Measurements from ENCODE around the gene POLDIP3.
"Not testable (repeated sequence)": the region's sequence is repeated elsewhere in the genome, so short reads cannot be mapped to it uniquely, and the experiment has no call there.

POLDIP3 gene

GRCh38 chr22:42548597-42549330, 65.9 kb downstream of the POLDIP3 start:
- Mint-ChIP-seq H3K27me3 (no peaks in the 10 kb centered on the region), H3K27ac (no peak overlapping the region), H3K36me3 (ENCODE audit: low read depth) (no peaks in the 10 kb centered on the region), H3K4me3 (no peak overlapping the region), H3K9me3 (no peaks in the 10 kb centered on the region), H3K4me1 (ENCODE audit: low read depth) (peaks cover 23% of the 10 kb centered on the region)

- H3K4me3 Mint-ChIP-seq; H3K27me3 Mint-ChIP-seq; H3K27ac Mint-ChIP-seq; H3K36me3 Mint-ChIP-seq (ENCODE audit: low read depth); H3K9me3 Mint-ChIP-seq: not testable (repeated sequence)
- peaks cover 20% of the 10 kb centered on the region for H3K4me1 Mint-ChIP-seq (ENCODE audit: low read depth)
These were observed 66.6 kb downstream of the POLDIP3 start for GRCh38 chr22:42548126-42548525.

- Mint-ChIP-seq H3K27me3 (no peaks in the 10 kb centered on the region), H3K36me3 (ENCODE audit: low read depth) (no peaks in the 10 kb centered on the region), H3K4me3 (no peak overlapping the region), H3K9me3 (no peaks in the 10 kb centered on the region), H3K4me1 (ENCODE audit: low read depth) (peaks cover 15% of the 10 kb centered on the region), H3K27ac (no peak overlapping the region)
These were observed 67.1 kb downstream of the POLDIP3 start for GRCh38 chr22:42547562-42547961.

GRCh38 chr22:42544686-42545085, 70.0 kb downstream of the POLDIP3 start:
- Mint-ChIP-seq H3K36me3 (ENCODE audit: low read depth) (no peaks in the 10 kb centered on the region), H3K27ac (no peak overlapping the region), H3K4me3 (no peak overlapping the region), H3K27me3 (no peaks in the 10 kb centered on the region), H3K9me3 (no peaks in the 10 kb centered on the region), H3K4me1 (ENCODE audit: low read depth) (no peaks in the 10 kb centered on the region)

- H3K9me3 Mint-ChIP-seq; H3K4me3 Mint-ChIP-seq; H3K27me3 Mint-ChIP-seq; H3K27ac Mint-ChIP-seq; H3K36me3 Mint-ChIP-seq (ENCODE audit: low read depth): not testable (repeated sequence)
- peaks cover 29% of the 10 kb centered on the region for H3K4me1 Mint-ChIP-seq (ENCODE audit: low read depth)
These were observed 75.4 kb downstream of the POLDIP3 start for GRCh38 chr22:42539236-42539771.

GRCh38 chr22:42537199-42537831, 77.4 kb downstream of the POLDIP3 start:
- not testable (repeated sequence) for H3K27me3 Mint-ChIP-seq; H3K9me3 Mint-ChIP-seq; H3K36me3 Mint-ChIP-seq (ENCODE audit: low read depth); H3K4me3 Mint-ChIP-seq
- H3K27ac Mint-ChIP-seq = peak overlapping the region; percentile 73
- H3K4me1 Mint-ChIP-seq (ENCODE audit: low read depth) = peaks cover 46% of the 10 kb centered on the region

- H3K27me3 Mint-ChIP-seq; H3K9me3 Mint-ChIP-seq; H3K27ac Mint-ChIP-seq; H3K36me3 Mint-ChIP-seq (ENCODE audit: low read depth); H3K4me3 Mint-ChIP-seq: not testable (repeated sequence)
- H3K4me1 Mint-ChIP-seq (ENCODE audit: low read depth) = peaks cover 46% of the 10 kb centered on the region
These were observed 78.0 kb downstream of the POLDIP3 start for GRCh38 chr22:42536634-42537033.

GRCh38 chr22:42536166-42536565, 78.5 kb downstream of the POLDIP3 start:
- no peak overlapping the region for H3K27ac Mint-ChIP-seq
- no peak overlapping the region for H3K4me3 Mint-ChIP-seq
- peaks cover 3% of the 10 kb centered on the region for H3K27me3 Mint-ChIP-seq
- peaks cover 46% of the 10 kb centered on the region for H3K4me1 Mint-ChIP-seq (ENCODE audit: low read depth)
- no peaks in the 10 kb centered on the region for H3K36me3 Mint-ChIP-seq (ENCODE audit: low read depth)
- no peaks in the 10 kb centered on the region for H3K9me3 Mint-ChIP-seq

GRCh38 chr22:42535082-42535731, 79.5 kb downstream of the POLDIP3 start:
- not testable (repeated sequence) for H3K9me3 Mint-ChIP-seq; H3K36me3 Mint-ChIP-seq (ENCODE audit: low read depth); H3K4me3 Mint-ChIP-seq; H3K27me3 Mint-ChIP-seq; H3K27ac Mint-ChIP-seq
- H3K4me1 Mint-ChIP-seq (ENCODE audit: low read depth) = peaks cover 46% of the 10 kb centered on the region

Data from stimulated activated naive CD8-positive, alpha-beta T cell treated with anti-CD3 and anti-CD28 coated beads, Interleukin-15, Interleukin-2, amounts not matched to agents 100 ng/mL and 50 ng/mL, for 24 hours (primary cell).